Testis (tissue), 3 donors: ENCODE measurements around the gene KIAA1671. TPM values are rescaled to one million over a fixed set of nuclear protein-coding genes. Genes with fewer than 3 reads are reported as not detected.

Source experiments
- DNase-seq: peaks from one replicate; pipeline ENCODE4 v3.0.0-alpha.2; 2019
- H3K27ac ChIP-seq, 2 donors: fragments of 200-600 bp; sonication (generic); one replicate each; pipeline ENCODE4 v1.5.1; 2019
- H3K27me3 ChIP-seq: fragments of 200-600 bp; sonication (generic); one replicate; pipeline ENCODE4 v1.5.1; 2019
- H3K36me3 ChIP-seq: fragments of 200-600 bp; sonication (generic); one replicate; pipeline ENCODE4 v1.5.1; 2017; ENCODE audit warnings: low read depth; ENCODE audit errors: missing control alignments
- H3K4me1 ChIP-seq: fragments of 200-600 bp; sonication (generic); one replicate; pipeline ENCODE4 v1.5.1; 2019
- H3K4me3 ChIP-seq, 2 donors: fragments of 200-600 bp; sonication (generic); one replicate each; pipeline ENCODE4 v1.5.1; 2017 to 2019
- H3K9me3 ChIP-seq: fragments of 200-600 bp; sonication (generic); one replicate; pipeline ENCODE4 v1.5.1; 2017
- CTCF ChIP-seq, 3 experiments: fragments of 450-650 bp in 2 of 3; fragments of 200-600 bp in 1 of 3; sonication (generic) in 1 of 3; IDR thresholded peaks; one replicate each; pipeline ENCODE4 v1.5.1; 2016 to 2019; ENCODE audit warnings: antibody characterized with exemption in 3 of 3, mild to moderate bottlenecking in 2 of 3, moderate library complexity in 1 of 3
- POLR2A ChIP-seq: fragments of 450-650 bp; IDR thresholded peaks from one replicate; pipeline ENCODE4 v1.6.1; 2017; ENCODE audit warnings: antibody characterized with exemption, mild to moderate bottlenecking, moderate library complexity
- WGBS, 2 donors: methylation state at CpG; one replicate each; pipeline ENCODE4 v1.1.5; 2018; 5-methylcytosine and 5-hydroxymethylcytosine counted together
- intact Hi-C: fragments of 100-400 bp; cut with DNase I; formaldehyde crosslinking; loops from one replicate; pipeline ENCODE4 v1.15.1; 2023; ENCODE audit warnings: low total_unique reads
- polyA plus RNA-seq: library from polyadenylated mRNA; stranded (reverse); fragments of 350-450 nt; fragmentation: Illumina TruSeq; extraction: RNeasy Lipid Tissue Mini Kit (QIAGEN cat#74804); gene quantifications from one replicate; pipeline ENCODE4 v1.2.3, GENCODE V29; 2014; ENCODE audit warnings: low read depth, low replicate concordance; ENCODE audit not compliant: insufficient read depth
- total RNA-seq, 2 donors: library from RNA; depleted of rRNA; stranded (reverse); fragments of >200 nt; gene quantifications; one replicate each; pipeline ENCODE4 v1.2.3, GENCODE V29; 2016

KIAA1671 gene
- total and polyA plus RNA-seq, 3 donors from 2014 or later: 16.8 to 28.6 (median 24.4) TPM

DNA sequence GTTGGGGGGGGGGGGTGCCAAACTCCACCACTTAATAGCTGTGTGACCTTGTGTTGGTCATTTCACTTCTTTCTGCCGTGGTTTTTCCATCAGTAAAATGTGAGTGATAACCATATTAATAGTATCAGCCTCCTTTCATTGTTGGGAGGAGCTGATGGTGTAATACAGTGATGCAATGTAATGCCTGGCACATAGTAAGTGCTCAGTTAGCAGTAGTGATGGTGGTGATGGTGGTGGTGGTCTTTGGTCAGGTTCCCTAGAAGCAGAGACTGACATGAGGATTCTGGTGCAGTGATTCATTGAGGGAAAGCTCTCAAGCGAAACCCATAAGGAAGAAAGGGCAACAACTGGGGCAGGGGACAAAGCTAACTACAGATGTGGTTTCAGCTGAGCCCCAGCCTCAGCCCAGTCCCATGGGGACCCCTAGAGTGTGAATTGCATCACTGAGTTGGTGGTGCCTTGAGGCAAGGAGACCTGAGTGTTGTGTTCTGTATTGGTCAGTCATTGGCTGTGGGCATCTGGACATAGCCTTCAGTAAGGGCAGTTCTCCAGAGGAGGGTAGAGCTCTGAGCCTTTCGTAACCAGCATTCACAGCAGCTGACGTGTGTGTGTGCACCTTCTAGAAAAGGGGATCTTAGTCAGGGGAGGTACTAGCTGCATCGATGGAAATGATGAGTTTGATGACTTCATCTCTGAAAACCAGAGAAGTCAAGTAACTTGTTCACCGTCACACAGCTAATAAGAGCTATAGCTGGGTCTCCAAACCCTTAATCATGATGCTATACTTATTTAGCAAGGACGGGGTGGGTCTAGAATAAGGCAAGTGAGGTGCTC, 153.5 kb downstream of the KIAA1671 start:
- H3K27ac ChIP-seq: no peak overlapping the region
- 82 to 94% methylated on average over 7 of the region's 7 CpGs for WGBS, 2 donors
- no peaks in the 10 kb centered on the region for H3K9me3 ChIP-seq
- no peak overlapping the region for H3K4me3 ChIP-seq
- intact Hi-C loops: no loop called here
- no peak for DNase-seq
- H3K4me1 ChIP-seq: peaks cover 5% of the 10 kb centered on the region
- TF ChIP-seq POLR2A: no peak
- no peak for TF ChIP-seq CTCF (IDR thresholded peaks at IDR 0.05)
- H3K27me3 ChIP-seq: no peaks in the 10 kb centered on the region
- no peaks in the 10 kb centered on the region for H3K36me3 ChIP-seq

DNA sequence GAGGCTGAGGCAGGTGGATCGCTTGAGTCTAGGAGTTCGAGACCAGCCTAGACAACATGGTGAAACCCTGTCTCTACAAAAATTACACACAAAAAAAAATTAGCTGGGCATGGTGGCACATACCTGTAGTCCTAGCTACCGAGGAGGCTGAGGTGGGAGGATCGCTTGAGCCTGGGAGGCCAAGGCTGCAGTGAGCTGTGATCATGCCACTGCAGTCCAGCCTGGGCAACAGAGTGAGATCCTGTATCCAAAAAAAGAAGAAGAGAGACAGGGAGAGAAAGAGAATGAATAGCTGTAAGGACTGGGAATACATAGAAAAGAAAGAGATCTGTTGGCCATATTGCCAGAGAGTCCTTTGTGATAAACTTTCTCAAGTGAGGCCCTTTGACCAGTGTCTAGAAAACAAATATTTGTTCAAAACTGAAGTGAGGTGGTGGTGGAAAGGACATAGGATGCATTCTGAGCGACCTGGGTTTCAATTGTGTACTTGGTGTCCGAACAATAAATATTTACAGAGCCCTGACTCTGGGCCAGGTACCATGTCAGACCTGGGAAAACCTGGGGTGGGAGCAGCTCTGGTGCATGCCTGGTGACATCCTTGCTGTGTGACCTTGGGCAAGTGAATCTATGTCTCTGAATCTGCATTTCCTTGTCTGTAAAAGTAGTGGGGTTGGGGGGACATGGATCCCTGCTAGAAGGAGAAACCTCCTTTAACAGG, 157.5 kb downstream of the KIAA1671 start:
- no peaks in the 10 kb centered on the region for H3K27me3 ChIP-seq
- H3K4me3 ChIP-seq: no peak overlapping the region
- H3K9me3 ChIP-seq: no peaks in the 10 kb centered on the region
- 89 to 90% methylated on average over 6 of the region's 6 CpGs for WGBS, 2 donors
- intact Hi-C loops: no loop called here
- no peak overlapping the region for H3K27ac ChIP-seq
- DNase-seq: no peak
- no peaks in the 10 kb centered on the region for H3K36me3 ChIP-seq
- H3K4me1 ChIP-seq: peaks cover 14% of the 10 kb centered on the region
- TF ChIP-seq POLR2A (no peak), CTCF (IDR thresholded peaks at IDR 0.05) (no peak)

DNA sequence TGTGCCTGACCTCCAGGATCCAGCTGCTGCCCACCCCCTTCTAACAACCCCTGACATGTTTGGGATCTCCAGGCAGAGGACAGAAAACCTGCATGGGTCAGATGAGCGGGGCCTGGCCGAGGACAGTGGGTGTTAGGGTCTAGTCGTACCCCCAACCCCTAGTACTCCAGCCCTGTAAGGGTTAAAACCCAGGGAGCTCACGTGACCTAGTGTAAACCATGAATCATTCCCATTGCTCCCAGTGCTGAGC, 158.0 kb downstream of the KIAA1671 start:
- WGBS, 2 donors: 38 to 39% methylated on average over 4 of the region's 4 CpGs
- Histone ChIP-seq H3K36me3 (no peaks in the 10 kb centered on the region), H3K27ac (no peak overlapping the region), H3K4me3 (peak overlapping the region in 1 of 2 donors; percentile 59), H3K27me3 (no peaks in the 10 kb centered on the region), H3K9me3 (no peaks in the 10 kb centered on the region), H3K4me1 (peaks cover 14% of the 10 kb centered on the region)
- TF ChIP-seq CTCF (IDR thresholded peaks at IDR 0.05) (no peak), POLR2A (no peak)
- intact Hi-C loops: no loop called here
- no peak for DNase-seq

DNA sequence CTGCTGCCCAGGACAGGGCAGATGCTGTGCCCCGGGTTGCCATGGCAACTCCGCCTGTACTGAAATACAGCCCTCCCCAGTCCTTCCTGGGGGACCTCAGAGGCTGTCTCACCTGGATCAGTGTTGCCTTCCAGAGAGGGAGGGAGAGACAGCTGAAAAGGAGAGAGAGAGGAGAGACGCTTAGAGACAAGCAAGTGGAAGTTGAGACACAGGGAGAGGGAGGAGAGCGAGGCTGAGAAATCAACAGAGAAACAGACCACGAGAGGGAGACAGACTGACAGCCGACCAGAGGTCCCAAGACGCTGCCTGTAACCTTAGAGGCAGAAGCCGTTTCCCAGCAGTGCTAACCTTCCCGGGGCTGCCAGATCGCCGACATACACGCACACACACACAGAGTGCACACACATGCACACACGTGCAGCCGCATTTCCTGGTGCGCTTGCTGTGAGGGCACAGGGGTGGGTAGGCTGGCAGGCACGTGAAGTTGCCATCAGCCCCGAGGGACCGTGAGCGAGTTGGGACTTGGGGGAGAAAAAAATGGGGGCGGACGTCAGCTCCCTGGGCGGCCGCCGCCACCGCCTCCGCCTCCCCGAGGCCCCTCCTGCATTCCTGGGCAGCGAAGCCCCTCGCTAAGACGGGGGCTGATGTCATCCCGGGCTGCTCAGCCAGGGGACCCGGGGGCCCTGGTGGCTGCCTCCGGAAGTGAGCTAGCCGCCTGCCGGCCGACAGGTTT, 158.5 kb downstream of the KIAA1671 start:
- no peaks in the 10 kb centered on the region for H3K9me3 ChIP-seq
- intact Hi-C loops: no loop called here
- H3K36me3 ChIP-seq: no peaks in the 10 kb centered on the region
- H3K27ac ChIP-seq: peak overlapping the region in 1 of 2 donors; percentile 9
- DNase-seq: peak; percentile 78
- no peaks in the 10 kb centered on the region for H3K27me3 ChIP-seq
- 0% methylated on average over 18 to 36 of the region's 36 CpGs for WGBS, 2 donors
- H3K4me1 ChIP-seq: peaks cover 14% of the 10 kb centered on the region
- TF ChIP-seq POLR2A (no peak), CTCF (IDR thresholded peaks at IDR 0.05) (peak; percentile 5 to 41 (median 40))
- peak overlapping the region; percentile 46 to 59 for H3K4me3 ChIP-seq
